Activated gamma-delta T cell (primary cell): ENCODE data around the gene FBXL2.
"Not testable (repeated sequence)": the region's sequence is repeated elsewhere in the genome, so short reads cannot be mapped to it uniquely, and the experiment has no call there.

Source experiments
- DNase-seq: peaks from one replicate; lab custom pipeline; 2025; lab: John Stamatoyannopoulos, UW

The FBXL2 gene

GRCh38 chr3:33317963-33318709, 40.9 kb downstream of the FBXL2 start:
- DNase-seq = no peak

GRCh38 chr3:33318710-33319380, 41.6 kb downstream of the FBXL2 start:
- no peak for DNase-seq

GRCh38 chr3:33322412-33322811, 45.2 kb downstream of the FBXL2 start:
- no peak for DNase-seq

- DNase-seq = no peak
Observed at GRCh38 chr3:33331414-33331813, 54.2 kb downstream of the FBXL2 start.

- no peak for DNase-seq
Observed at GRCh38 chr3:33334364-33334763, 57.1 kb downstream of the FBXL2 start.

- not testable (repeated sequence) for DNase-seq
Observed at GRCh38 chr3:33338936-33339465, 61.8 kb downstream of the FBXL2 start.

GRCh38 chr3:33339758-33340157, 62.5 kb downstream of the FBXL2 start:
- no peak for DNase-seq

GRCh38 chr3:33355611-33356010, 78.4 kb downstream of the FBXL2 start:
- DNase-seq = no peak

GRCh38 chr3:33358172-33358781, 81.0 kb downstream of the FBXL2 start:
- DNase-seq = no peak

GRCh38 chr3:33360136-33360825, 83.0 kb downstream of the FBXL2 start:
- DNase-seq = no peak

GRCh38 chr3:33363113-33363800, 86.0 kb downstream of the FBXL2 start:
- DNase-seq = no peak

- DNase-seq = no peak
Observed at GRCh38 chr3:33364060-33364459, 86.8 kb downstream of the FBXL2 start.

- DNase-seq = no peak
Observed at GRCh38 chr3:33364531-33365128, 87.4 kb downstream of the FBXL2 start.

GRCh38 chr3:33372218-33373081, 95.2 kb downstream of the FBXL2 start:
- DNase-seq = no peak

- no peak for DNase-seq
Observed at GRCh38 chr3:33373082-33373437, 95.8 kb downstream of the FBXL2 start.

- no peak for DNase-seq
Observed at GRCh38 chr3:33377489-33377888, 100.2 kb downstream of the FBXL2 start.

- no peak for DNase-seq
Observed at GRCh38 chr3:33377931-33378330, 100.7 kb downstream of the FBXL2 start.

GRCh38 chr3:33380653-33381052, 103.4 kb downstream of the FBXL2 start:
- no peak for DNase-seq

- DNase-seq = no peak
Observed at GRCh38 chr3:33383951-33384350, 106.7 kb downstream of the FBXL2 start.

GRCh38 chr3:33385423-33385822, 108.2 kb downstream of the FBXL2 start:
- no peak for DNase-seq
